ENCODE measurements around the gene GPX3.

Gene GPX3

DNA sequence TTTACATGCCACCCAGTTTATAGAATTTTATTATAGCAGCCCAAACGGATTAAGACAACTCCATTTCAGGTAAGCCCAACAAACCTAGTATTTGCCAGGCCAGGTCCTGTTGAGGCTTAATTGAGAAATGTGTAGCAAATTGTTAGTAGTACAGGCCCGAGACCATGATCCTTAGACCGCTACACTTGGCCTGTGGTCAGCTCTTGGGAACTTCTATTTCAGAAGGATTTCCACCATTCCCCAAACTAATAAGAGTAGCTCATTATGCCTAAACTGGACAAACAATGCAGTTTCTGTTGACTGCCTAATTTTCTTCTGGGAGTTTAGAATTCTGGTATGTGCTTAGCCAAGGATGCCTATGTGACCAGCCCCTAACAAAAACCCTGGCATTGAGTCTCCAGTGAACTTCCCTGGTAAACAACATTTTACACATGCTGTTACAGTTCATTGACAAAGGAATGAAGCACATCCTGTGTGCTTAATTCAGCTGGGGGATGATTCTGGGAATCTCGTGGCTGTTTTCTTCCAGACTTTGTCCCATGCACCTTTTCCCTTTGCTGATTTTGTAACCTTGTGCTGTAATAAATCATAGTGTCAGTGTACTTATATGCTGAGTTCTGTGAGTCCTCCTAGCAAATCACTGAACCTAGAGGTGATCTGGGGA is 5.6 kb upstream of the GPX3 start:
- TF ChIP-seq, protein P1, sequence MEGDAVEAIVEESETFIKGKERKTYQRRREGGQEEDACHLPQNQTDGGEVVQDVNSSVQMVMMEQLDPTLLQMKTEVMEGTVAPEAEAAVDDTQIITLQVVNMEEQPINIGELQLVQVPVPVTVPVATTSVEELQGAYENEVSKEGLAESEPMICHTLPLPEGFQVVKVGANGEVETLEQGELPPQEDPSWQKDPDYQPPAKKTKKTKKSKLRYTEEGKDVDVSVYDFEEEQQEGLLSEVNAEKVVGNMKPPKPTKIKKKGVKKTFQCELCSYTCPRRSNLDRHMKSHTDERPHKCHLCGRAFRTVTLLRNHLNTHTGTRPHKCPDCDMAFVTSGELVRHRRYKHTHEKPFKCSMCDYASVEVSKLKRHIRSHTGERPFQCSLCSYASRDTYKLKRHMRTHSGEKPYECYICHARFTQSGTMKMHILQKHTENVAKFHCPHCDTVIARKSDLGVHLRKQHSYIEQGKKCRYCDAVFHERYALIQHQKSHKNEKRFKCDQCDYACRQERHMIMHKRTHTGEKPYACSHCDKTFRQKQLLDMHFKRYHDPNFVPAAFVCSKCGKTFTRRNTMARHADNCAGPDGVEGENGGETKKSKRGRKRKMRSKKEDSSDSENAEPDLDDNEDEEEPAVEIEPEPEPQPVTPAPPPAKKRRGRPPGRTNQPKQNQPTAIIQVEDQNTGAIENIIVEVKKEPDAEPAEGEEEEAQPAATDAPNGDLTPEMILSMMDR (IDR thresholded peaks at IDR 0.05), result no peak
- no peaks in the 10 kb centered on the region for H3K27me3 ChIP-seq

DNA sequence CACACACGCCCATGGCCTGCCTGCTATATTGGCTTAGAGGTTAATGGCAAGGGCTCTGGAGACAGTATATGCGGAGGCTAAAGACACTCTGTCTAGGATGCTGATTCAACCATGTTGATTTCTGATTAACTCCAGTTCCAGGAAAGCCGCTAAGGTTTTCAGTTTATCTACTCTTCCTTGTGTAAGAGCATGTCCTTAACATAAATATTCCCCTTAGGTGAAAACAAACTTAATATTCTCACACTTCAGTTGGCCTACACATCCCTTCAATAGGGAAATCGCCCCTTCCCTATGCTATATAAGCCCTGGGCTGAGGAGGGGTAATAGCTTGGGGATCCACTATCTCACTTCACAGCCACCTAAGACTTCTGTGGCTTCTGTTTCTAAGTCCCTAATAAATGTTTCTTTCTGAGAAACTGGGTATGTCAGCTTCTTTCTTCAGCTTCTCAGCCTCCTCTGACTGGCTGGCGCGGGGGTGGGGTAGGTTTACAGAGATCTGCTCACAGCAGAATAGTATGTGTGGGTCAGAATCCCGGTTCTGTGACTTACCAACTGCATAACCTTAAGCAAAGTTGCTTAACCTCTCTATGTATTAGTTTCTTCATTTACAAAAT is 4.3 kb upstream of the GPX3 start:
- H3K27me3 ChIP-seq, result no peaks in the 10 kb centered on the region
- H3K4me3 ChIP-seq (ENCODE audit: low read depth in 1 of 2, low read length in 1 of 2), result no peak overlapping the region

More for the DNA sequence above, 5.6 kb upstream of the GPX3 start:
- H3K27ac ChIP-seq, result no peak overlapping the region
- H3K4me1 ChIP-seq (ENCODE audit: control insufficient read depth in 1 of 2, insufficient read depth in 1 of 2, low read depth in 1 of 2, low read length in 1 of 2), result peaks cover 32% of the 10 kb centered on the region in 2 experiments
- no peak overlapping the region for H3K4me3 ChIP-seq (ENCODE audit: low read depth in 1 of 2, low read length in 1 of 2)
- no peaks in the 10 kb centered on the region for H3K9me3 ChIP-seq
- H3K36me3 ChIP-seq, result no peaks in the 10 kb centered on the region

DNA sequence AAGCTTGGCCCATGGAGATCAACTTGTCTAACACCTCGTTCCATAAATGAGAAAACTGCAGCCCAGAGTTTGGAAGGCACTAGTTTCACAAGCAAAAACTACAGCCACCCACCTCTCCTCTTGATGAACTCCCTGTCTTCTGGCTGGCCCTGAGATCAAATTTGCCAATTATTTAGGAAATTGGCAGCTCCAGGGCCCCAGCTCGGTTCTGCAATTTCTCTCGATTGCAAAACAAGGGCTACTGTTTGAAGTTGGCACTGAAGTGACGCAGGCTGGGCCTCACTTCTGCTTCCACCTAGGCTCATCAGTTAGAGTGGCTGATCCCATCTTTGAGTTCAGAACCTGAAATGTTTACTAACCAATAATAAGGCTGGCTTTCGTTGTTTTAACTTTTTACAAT is 3.7 kb upstream of the GPX3 start:
- H3K27ac ChIP-seq, result peak overlapping the region; percentile 91
- no peaks in the 10 kb centered on the region for H3K9me3 ChIP-seq
- H3K27me3 ChIP-seq, result no peaks in the 10 kb centered on the region
- peaks cover 3% of the 10 kb centered on the region for H3K36me3 ChIP-seq
- no peak overlapping the region for H3K4me3 ChIP-seq (ENCODE audit: low read depth in 1 of 2, low read length in 1 of 2)
- peaks cover 45% of the 10 kb centered on the region in 2 experiments for H3K4me1 ChIP-seq (ENCODE audit: control insufficient read depth in 1 of 2, insufficient read depth in 1 of 2, low read depth in 1 of 2, low read length in 1 of 2)
- TF ChIP-seq, protein P1 (IDR thresholded peaks at IDR 0.05), result no peak

More for the DNA sequence above, 4.3 kb upstream of the GPX3 start:
- H3K4me1 ChIP-seq (ENCODE audit: control insufficient read depth in 1 of 2, insufficient read depth in 1 of 2, low read depth in 1 of 2, low read length in 1 of 2), result peaks cover 43 to 44% of the 10 kb centered on the region in 2 experiments
- no peaks in the 10 kb centered on the region for H3K9me3 ChIP-seq
- no peaks in the 10 kb centered on the region for H3K36me3 ChIP-seq
- H3K27ac ChIP-seq, result peak overlapping the region; percentile 91
- TF ChIP-seq, protein P1 (IDR thresholded peaks at IDR 0.05), result no peak

DNA sequence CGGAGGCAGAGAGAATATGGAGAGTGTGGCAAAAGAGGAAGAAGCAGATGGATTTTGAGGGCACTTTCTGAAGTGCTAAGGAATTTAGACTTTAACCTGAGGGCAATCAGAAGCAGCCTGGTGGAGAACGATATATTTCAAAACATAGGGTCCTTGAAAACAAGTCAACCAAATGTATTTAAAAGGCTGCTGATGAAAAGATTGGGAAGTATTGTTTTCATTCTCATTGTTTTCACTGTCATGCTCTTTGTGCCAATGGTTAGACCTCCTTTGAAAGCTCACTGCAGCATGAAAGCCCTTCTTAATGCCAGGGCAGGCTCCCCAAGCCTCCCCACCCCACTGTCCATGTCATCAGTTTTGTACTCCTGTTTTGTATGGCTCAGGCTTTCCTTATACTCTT is 2.5 kb upstream of the GPX3 start:
- Histone ChIP-seq H3K4me3 (ENCODE audit: low read depth in 1 of 2, low read length in 1 of 2) (no peak overlapping the region), H3K27me3 (no peaks in the 10 kb centered on the region), H3K36me3 (peaks cover 11% of the 10 kb centered on the region), H3K4me1 (ENCODE audit: control insufficient read depth in 1 of 2, insufficient read depth in 1 of 2, low read depth in 1 of 2, low read length in 1 of 2) (peaks cover 45 to 48% of the 10 kb centered on the region in 2 experiments), H3K9me3 (no peaks in the 10 kb centered on the region), H3K27ac (peak overlapping the region; percentile 91)
- TF ChIP-seq, protein P1 (IDR thresholded peaks at IDR 0.05), result no peak

DNA sequence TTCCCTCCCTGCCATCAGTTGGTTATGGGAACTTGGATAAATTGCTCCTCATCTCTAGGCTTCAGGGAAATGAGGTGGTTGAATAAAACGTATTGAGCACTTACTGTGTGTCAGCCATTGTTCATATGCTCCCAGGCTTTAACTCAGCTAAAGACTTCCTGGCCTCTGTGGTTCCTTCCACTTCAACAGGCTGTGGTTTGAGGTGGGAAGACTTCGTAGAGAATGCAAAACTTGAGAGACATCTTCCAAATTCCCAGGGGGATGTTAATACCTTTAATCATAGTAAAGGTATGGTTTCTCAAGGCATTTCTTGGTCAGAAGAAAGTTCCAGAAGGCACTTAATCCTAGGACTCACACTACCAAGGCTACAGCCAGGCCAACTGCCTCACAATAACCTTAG is 1.5 kb upstream of the GPX3 start:
- peak overlapping the region; percentile 91 for H3K27ac ChIP-seq
- peaks cover 54 to 57% of the 10 kb centered on the region in 2 experiments for H3K4me1 ChIP-seq (ENCODE audit: control insufficient read depth in 1 of 2, insufficient read depth in 1 of 2, low read depth in 1 of 2, low read length in 1 of 2)
- H3K9me3 ChIP-seq, result no peaks in the 10 kb centered on the region
- H3K27me3 ChIP-seq, result no peaks in the 10 kb centered on the region
- peaks cover 11% of the 10 kb centered on the region for H3K36me3 ChIP-seq
- TF ChIP-seq, protein P1 (IDR thresholded peaks at IDR 0.05), result no peak
- H3K4me3 ChIP-seq (ENCODE audit: low read depth in 1 of 2, low read length in 1 of 2), result no peak overlapping the region

All from neutrophil (primary cell).